ENCODE results near the gene LRRC7. TPM values are rescaled to one million over a fixed set of nuclear protein-coding genes. Genes with fewer than 3 reads are reported as not detected.

LRRC7 gene
- total and polyA plus RNA-seq, 2 experiments from 2014 or later = 1.2 TPM; not detected in 1

DNA sequence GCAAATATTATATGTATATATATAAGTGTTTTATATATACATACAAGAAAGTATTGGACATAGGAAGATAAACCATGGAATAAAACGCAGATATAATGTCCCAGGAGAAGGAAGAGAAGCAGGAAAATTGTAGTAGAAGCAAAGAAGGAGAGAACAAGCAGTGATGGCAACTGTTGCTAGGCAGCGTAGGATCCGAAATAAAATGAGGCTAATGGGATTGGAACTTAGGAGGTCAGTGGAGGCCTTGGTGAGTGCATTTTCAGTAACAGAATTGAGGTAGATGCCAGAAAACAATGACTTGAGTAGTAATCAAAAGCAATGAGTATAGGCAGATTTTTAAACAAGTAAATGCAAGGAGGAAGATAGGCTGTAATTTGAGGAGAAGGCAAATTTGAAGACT is 265.8 kb downstream of the LRRC7 start (continued):
- TF ChIP-seq, protein P1, sequence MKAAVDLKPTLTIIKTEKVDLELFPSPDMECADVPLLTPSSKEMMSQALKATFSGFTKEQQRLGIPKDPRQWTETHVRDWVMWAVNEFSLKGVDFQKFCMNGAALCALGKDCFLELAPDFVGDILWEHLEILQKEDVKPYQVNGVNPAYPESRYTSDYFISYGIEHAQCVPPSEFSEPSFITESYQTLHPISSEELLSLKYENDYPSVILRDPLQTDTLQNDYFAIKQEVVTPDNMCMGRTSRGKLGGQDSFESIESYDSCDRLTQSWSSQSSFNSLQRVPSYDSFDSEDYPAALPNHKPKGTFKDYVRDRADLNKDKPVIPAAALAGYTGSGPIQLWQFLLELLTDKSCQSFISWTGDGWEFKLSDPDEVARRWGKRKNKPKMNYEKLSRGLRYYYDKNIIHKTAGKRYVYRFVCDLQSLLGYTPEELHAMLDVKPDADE (IDR thresholded peaks at IDR 0.05) = no peak

DNA sequence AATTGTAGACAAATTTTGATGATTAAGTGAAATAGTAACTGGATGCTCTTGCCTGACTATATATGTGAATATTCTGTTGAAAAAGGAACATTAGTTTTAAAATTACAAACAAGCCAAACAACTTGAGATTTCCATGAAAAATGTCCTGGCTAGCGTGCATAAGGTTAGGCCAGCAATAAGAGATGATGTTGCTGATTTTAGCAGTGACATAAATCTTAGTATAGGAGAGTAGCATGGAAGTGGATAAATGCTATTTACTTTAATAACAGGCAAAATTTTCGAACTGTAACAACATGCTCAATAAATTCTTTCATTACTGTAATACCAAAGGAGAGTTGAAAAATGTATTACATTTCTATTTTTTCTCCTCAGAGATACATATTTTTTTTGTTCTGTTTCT is 266.6 kb downstream of the LRRC7 start:
- H3K9me2 ChIP-seq (ENCODE audit: insufficient read depth) = no peaks in the 10 kb centered on the region
- H3K4me2 ChIP-seq = no peak overlapping the region
- H3K9me3 Mint-ChIP-seq = no peaks in the 10 kb centered on the region
- H3K4me1 Mint-ChIP-seq = peaks cover 3% of the 10 kb centered on the region; the same call in 1 of the 3 replicates
- no peaks in the 10 kb centered on the region for H3K79me2 ChIP-seq (replicated peaks; ENCODE audit: insufficient read depth)
- no peaks in the 10 kb centered on the region for H3K27me3 Mint-ChIP-seq (ENCODE audit: insufficient read depth, low read depth, poor library complexity)
- no peaks in the 10 kb centered on the region for H3K36me3 ChIP-seq (ENCODE audit: insufficient read depth)
- TF ChIP-seq NANOG (IDR thresholded peaks at IDR 0.05; ENCODE audit: borderline replicate concordance) (no peak), POLR2AphosphoS5 (IDR thresholded peaks at IDR 0.05; ENCODE audit: low read depth) (no peak), ZNF114 (CRISPR knock-in tag; IDR thresholded peaks at IDR 0.05) (no peak), STAT1 (IDR thresholded peaks at IDR 0.05; ENCODE audit: unreplicated experiment) (no peak)
- TF ChIP-seq, protein P2, sequence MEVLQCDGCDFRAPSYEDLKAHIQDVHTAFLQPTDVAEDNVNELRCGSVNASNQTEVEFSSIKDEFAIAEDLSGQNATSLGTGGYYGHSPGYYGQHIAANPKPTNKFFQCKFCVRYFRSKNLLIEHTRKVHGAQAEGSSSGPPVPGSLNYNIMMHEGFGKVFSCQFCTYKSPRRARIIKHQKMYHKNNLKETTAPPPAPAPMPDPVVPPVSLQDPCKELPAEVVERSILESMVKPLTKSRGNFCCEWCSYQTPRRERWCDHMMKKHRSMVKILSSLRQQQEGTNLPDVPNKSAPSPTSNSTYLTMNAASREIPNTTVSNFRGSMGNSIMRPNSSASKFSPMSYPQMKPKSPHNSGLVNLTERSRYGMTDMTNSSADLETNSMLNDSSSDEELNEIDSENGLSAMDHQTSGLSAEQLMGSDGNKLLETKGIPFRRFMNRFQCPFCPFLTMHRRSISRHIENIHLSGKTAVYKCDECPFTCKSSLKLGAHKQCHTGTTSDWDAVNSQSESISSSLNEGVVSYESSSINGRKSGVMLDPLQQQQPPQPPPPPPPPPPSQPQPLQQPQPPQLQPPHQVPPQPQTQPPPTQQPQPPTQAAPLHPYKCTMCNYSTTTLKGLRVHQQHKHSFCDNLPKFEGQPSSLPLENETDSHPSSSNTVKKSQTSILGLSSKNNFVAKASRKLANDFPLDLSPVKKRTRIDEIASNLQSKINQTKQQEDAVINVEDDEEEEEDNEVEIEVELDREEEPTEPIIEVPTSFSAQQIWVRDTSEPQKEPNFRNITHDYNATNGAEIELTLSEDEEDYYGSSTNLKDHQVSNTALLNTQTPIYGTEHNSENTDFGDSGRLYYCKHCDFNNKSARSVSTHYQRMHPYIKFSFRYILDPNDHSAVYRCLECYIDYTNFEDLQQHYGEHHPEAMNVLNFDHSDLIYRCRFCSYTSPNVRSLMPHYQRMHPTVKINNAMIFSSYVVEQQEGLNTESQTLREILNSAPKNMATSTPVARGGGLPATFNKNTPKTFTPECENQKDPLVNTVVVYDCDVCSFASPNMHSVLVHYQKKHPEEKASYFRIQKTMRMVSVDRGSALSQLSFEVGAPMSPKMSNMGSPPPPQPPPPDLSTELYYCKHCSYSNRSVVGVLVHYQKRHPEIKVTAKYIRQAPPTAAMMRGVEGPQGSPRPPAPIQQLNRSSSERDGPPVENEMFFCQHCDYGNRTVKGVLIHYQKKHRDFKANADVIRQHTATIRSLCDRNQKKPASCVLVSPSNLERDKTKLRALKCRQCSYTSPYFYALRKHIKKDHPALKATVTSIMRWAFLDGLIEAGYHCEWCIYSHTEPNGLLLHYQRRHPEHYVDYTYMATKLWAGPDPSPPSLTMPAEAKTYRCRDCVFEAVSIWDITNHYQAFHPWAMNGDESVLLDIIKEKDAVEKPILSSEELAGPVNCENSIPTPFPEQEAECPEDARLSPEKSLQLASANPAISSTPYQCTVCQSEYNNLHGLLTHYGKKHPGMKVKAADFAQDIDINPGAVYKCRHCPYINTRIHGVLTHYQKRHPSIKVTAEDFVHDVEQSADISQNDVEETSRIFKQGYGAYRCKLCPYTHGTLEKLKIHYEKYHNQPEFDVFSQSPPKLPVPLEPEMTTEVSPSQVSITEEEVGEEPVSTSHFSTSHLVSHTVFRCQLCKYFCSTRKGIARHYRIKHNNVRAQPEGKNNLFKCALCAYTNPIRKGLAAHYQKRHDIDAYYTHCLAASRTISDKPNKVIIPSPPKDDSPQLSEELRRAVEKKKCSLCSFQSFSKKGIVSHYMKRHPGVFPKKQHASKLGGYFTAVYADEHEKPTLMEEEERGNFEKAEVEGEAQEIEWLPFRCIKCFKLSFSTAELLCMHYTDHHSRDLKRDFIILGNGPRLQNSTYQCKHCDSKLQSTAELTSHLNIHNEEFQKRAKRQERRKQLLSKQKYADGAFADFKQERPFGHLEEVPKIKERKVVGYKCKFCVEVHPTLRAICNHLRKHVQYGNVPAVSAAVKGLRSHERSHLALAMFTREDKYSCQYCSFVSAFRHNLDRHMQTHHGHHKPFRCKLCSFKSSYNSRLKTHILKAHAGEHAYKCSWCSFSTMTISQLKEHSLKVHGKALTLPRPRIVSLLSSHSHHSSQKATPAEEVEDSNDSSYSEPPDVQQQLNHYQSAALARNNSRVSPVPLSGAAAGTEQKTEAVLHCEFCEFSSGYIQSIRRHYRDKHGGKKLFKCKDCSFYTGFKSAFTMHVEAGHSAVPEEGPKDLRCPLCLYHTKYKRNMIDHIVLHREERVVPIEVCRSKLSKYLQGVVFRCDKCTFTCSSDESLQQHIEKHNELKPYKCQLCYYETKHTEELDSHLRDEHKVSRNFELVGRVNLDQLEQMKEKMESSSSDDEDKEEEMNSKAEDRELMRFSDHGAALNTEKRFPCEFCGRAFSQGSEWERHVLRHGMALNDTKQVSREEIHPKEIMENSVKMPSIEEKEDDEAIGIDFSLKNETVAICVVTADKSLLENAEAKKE (CRISPR knock-in tag; IDR thresholded peaks at IDR 0.05) = no peak
- no peaks in the 10 kb centered on the region for H3F3A ChIP-seq (replicated peaks; ENCODE audit: low read depth)
- no peaks in the 10 kb centered on the region for H3K36me3 Mint-ChIP-seq (ENCODE audit: low read depth)
- H4K20me1 ChIP-seq (replicated peaks; ENCODE audit: insufficient read depth) = no peaks in the 10 kb centered on the region
- H3K27ac ChIP-seq (ENCODE audit: low read depth) = no peak overlapping the region
- no peaks in the 10 kb centered on the region for H3K4me1 ChIP-seq (ENCODE audit: insufficient read depth)
- H3K4me3 ChIP-seq = no peak overlapping the region
- DNase-seq (ENCODE audit: low spot score) (no peak), ATAC-seq (no peak)
- no peaks in the 10 kb centered on the region for H3K27me3 ChIP-seq (ENCODE audit: insufficient read depth)
- no peak overlapping the region for H2AFZ ChIP-seq
- no peak overlapping the region for H3K4me3 Mint-ChIP-seq
- H3K27ac Mint-ChIP-seq = no peak overlapping the region
